Embryonic facial prominence (tissue), 1 donor: Measurements from ENCODE around the gene ACP5.
A peak's percentile ranks its signal among the peaks of the same experiment; 100 is the strongest.
"Not testable (repeated sequence)": the region's sequence is repeated elsewhere in the genome, so short reads cannot be mapped to it uniquely, and the experiment has no call there.

Experiments
- DNase-seq: peaks from one replicate; pipeline ENCODE4 v3.0.0-alpha.2; 2016; ENCODE audit errors: extremely low spot score

Gene ACP5

DNA sequence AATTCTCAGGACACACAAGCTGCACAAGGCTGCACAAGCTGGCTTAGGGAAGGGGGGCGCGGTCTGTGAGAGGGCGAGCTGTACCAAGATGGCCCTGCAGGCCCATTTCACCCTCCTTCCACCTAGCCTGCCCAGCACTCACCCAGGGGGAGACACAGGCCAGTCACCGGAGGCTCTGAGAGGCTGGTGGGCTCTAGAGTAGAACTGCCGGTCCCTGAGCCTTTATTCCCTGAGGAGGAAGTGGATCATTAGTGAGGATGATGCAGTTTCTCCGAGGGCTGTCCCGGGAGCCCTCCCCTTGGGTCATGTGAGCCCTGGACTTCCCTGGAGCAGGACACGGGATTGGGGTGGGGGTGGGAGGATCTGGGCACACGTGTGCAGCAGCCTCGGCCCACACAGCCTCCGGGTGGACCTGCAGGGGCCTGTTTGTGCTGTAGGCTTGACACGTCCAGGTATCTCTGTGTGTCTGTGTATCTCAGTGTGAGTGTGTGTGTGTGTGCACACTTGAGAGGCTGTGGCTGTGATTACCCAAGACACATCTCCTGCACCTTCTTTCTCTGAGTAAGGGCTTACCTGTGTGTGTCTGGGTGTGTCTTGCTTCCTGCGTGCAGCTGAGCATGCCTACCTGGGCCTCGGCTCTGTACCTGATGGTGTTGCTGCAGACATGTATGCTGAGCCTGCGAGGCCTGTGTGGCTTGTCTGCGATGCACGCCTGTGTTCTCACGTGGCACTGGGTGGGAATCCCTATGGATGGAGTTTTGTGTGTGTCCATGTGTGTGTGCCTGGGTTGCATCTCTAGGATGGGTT is at the start of gene ACP5:
Gene ACP5 (minus strand): TSS at position 195 of the 807 bp plus-strand sequence. CDS start 328 bp downstream, outside the sequence.
- no peak for DNase-seq

DNA sequence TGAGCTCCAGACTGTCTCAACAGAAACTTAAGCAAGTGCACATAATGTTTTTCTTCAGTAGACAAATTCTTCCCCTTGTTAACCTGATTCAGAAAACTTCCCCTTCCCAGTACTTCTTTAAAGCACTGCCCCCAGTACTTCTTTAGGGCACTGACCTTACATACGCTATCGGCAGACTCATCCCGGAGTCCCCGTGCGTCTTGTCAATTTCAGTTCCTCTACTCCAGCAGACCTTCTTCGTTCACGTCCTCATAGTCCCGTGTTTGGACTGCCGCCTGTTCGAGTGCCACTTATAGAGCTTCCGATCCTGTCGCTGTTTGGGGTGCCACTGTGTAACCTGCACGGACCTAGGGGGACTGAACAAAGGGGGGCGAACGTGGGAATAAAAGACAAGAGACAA is 48.8 kb upstream of the ACP5 start:
- no peak for DNase-seq

DNA sequence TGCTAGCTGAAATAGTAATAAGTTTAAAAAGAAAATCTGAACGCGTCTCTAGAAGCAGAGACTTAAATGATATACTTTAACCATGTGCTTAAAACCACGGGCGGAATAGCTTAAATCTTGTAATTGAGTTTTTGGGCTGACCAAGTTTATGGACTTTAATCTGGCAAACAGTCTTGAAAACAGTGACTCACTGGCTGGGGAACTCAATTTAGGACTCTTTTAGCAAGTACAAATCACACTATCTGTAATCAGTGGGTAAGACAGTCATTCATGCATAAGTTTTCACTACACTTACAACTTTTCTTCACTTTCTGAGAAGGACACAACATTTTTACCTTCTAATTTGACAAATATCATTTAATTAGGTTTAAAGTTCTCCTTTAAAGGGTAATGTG is 46.6 kb upstream of the ACP5 start:
- no peak for DNase-seq

DNA sequence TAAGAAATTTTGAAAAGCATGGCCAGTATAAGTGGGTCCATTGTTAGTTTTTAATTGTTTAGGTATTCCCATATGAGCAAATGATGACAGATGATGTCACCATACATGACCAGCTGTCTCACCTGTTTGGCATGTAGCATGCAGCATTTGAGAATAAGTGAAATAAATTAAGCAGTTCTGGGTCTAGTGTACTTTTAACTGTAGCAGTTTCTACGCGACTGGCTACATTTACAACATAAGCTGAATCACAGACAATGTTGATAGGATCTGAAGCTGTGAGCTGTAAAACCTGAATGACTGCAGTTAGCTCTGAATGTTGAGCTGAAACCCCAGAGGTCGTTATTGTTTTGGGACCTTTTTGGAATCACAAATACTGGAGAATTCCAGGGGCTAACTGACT is 45.0 kb upstream of the ACP5 start:
- not testable (repeated sequence) for DNase-seq

DNA sequence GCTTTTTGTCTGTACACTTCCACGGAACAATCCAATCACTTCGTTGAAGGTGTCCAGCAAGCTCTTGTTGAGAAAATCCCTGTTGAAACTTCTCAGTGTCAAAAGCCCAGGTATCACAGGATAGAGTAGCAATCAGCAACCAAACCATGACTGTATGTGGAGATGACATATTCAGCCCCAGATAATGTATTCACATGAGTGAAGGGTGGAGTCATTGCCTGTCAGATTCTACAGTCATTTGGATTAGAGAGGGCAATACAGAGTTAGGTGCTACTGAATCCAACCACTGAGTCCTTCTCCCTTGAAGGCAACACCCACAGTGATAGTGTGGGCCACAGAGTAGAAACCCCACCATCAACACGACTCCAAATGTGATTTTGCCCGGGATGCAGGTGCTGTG is 43.1 kb upstream of the ACP5 start:
- no peak for DNase-seq

DNA sequence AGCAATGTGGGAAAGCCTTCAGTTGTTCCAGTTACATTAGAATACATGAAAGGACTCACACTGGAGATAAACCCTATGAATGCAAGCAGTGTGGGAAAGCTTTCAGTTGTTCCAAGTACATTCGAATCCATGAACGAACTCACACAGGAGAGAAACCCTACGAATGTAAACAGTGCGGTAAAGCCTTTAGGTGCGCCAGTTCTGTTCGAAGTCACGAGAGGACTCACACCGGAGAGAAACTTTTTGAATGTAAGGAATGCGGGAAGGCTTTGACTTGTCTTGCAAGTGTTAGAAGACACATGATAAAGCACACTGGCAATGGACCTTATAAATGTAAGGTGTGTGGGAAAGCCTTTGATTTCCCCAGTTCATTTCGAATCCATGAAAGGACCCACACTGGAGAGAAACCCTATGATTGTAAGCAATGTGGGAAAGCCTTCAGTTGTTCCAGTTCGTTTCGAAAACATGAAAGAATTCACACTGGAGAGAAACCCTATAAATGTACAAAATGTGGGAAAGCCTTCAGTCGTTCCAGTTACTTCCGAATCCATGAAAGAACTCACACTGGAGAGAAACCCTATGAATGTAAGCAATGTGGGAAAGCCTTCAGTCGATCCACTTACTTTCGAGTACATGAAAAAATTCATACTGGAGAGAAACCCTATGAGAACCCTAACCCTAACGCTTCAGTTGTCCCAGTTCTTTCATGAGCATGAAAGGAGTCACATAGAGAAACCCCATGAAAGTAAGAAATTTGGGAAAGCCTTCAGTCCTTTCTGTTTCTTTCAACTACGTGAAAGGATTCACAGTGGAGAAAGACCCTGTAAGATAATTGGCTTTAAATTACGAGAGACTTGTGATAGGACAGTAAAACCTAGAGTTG is 40.0 kb upstream of the ACP5 start:
- DNase-seq: no peak

DNA sequence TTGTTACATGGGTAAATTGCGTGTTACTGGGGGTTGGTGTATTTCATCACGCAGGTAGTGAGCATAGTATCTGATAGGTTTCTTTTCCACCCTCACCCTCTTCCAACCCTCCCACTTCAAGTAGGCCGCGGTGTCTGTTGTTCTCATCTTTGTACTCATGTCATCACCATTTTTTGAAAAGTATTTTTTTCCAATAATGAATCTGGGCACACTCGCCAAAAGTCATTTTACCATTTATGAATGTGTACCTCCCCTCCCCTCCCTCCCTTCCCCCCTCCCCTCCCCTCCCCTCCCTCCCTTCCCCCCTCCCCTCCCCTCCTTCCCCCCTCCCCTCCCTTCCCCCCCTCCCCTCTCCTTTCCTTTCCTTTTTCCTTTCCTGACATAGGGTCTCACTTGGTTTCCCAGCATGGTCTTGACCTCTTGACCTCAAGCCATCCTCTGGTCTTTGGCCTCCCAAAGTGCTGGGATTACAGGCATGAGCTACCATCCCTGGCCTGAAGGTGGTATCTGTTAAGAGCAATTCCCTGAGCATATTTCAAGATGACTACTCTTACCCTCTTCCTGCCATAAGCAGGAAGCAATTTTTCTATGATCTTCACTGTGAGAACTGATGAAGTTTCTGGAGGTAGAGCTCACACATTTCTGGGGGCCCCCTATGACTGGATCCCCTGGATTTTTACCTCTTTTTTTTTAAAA is 35.5 kb upstream of the ACP5 start:
- no peak for DNase-seq

DNA sequence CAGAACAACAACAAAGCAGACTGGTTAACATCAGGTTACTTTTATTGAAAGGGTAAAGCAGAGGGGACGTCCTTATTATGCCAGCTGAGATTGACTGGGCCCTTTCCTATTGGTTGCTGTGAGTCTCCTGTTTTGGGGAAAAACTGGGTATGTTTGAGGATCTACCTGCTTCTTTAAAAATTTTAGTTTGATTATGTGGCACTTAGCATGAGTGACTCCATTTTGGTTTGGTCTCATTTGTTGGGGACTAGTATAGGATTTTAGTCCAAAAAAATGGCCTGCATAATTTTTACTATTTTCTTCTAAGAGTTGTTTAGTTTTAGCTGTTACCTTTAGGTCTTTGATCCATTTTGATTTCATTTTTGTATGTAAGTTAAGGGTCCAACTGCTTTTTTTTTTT is 34.3 kb upstream of the ACP5 start:
- no peak for DNase-seq

DNA sequence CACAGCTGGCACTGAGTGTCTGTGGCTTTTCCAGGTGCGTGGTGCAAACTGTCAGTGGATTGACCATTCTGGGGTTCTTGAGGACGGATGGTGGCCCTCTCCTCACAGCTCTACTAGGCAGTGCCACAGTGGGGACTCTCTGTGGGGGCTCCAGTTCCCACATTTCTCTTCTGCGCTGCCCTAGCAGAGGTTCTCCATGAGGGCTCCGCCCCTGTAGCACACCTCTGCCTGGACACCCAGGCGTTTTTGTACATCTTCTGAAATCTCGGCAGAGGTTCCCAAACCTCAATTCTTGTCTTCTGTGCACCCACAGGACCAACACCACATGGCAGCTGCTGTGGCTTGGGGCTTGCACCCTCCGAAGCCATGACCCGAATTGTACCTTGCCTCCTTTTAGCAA is 29.0 kb upstream of the ACP5 start:
- no peak for DNase-seq

DNA sequence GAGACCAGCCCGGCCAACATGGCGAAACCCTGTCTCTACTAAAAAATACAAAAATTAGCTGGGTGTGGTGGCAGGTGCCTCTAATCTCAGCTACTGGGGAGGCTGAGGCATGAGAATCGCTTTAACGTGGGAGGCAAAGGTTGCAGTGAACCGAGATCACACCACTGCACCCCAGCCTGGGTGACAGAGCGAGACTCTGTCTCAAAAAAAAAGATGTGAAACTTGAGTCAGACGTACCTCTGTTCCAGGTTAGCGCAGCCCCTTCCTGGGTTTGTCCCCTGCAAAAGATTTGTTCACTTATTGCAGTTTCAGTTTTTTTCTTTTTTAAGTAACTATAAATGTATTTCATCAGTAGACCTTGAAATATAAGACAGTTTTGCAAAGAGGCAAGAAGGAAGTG is 22.3 kb upstream of the ACP5 start:
- not testable (repeated sequence) for DNase-seq

DNA sequence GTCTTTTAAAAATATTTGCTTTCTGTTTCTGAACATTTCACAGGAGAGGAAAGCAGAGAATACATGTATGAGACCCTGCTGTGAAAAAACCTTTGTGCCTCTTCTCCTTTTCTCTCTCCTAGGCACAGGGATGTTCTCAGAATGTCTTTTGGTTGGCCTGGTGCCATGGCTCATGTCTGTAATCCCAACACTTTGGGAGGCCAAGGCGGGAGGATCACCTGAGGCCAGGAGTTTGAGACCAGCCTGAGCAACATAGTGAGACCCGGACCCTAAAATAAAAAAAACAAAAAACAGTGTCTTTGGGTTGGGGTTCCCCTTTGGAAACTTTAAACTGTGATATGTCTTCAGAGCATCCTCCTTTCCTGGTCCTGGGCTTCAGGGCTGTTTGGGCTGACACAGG is 21.3 kb upstream of the ACP5 start:
- no peak for DNase-seq

DNA sequence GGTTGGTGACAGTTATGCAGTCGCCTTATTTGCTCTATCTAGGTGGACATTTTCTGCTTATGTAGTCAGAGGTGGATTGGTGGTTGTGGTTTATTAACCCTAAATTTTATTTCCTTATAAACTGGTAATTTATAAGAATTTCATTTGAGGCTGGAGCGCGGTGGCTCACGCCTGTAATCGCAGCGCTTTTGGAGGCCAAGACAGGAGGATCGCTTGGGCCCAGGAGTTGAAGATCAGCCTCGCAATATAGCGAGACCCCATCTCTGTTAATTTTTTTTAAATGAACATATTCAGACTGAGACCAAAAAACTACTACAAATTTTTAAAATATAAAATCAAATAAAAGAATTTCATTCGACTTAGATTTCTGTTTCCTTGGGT is 20.6 kb upstream of the ACP5 start:
- DNase-seq: no peak

DNA sequence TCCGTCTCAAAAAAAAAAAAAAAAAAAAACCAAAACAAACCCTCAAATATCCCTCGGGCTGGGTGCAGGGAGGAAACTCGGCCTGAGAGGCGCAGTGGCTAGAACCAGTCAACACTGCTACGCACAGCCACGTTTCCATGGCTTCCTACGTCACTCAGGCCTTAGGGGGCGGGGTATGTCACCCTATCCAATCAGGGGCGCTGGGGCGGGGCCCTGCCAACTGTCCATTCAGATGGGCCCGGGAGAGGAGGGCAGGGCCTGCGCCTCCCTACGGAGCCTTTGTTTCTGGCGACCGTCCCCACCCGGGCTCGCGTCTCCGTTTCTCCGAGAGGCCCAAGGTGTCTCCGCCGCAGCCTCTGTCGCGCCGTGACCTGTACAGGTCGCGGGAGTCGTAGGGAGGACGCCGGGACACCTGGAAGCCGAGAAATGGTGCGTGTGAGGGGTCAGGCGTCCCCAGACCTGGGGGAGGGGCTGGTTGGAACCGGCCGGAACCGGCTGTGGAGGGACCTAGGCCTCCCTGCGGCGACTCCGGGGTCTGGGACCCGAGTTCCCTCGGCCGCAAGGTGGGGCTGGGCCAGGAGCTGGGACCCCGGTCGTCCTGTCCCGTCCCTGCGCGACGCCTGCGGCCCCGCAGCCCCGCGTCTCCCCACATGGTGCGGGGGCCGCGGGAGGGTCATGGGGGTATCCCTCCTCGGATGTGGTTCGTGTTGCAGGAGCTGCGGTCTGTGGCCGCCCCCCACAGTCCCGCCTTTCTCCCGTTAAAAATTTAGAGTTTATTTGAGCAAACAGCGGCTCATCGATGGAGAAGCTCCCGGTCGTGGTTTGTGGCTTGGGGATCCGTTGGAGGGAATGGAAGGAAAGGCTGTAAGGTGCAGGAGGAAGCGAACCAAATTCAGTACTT is 20.0 kb upstream of the ACP5 start, which contains the start of gene ZNF627:
Gene ZNF627 (plus strand): TSS at position 282 of the 901 bp plus-strand sequence. CDS start 145 bp downstream, at position 427.
- peak; percentile 98 for DNase-seq

DNA sequence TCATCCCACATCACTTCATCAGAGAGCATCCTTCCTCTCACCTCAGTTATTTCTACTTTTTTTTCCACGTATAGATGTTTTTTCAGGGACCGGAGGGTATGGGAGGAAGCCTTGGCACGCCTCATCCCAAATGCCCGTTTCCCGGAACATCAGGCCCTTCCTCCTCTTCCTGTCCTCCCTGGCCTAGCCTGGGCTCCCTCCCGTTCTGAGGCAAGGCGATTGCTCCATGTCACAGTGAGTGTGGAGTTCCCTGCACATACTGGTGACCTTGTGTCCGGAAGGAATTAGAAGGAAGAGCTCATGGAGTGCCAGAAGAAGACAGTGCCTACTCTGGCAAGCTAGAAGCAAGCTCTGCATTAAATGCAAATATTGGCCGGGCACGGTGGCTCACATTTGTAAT is 18.7 kb upstream of the ACP5 start:
- no peak for DNase-seq

DNA sequence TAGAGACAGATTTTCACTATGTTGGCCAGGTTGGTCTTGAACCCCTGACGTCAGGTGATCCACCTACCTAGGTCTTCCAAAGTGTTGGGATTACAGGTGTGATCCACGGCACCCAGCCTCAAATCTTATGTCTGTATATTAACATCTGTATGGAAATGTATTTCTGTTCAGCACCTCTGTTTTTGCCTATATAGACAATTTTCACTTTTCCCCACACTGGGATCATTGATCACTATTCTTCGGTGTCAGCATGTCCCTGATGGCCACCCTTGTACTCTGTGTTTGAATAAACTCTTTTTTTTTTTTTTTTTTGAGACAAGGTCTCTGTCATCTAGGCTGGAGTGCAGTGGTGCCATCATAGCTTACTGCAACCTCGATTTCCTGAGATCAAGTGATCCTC is 16.6 kb upstream of the ACP5 start:
- DNase-seq: no peak

DNA sequence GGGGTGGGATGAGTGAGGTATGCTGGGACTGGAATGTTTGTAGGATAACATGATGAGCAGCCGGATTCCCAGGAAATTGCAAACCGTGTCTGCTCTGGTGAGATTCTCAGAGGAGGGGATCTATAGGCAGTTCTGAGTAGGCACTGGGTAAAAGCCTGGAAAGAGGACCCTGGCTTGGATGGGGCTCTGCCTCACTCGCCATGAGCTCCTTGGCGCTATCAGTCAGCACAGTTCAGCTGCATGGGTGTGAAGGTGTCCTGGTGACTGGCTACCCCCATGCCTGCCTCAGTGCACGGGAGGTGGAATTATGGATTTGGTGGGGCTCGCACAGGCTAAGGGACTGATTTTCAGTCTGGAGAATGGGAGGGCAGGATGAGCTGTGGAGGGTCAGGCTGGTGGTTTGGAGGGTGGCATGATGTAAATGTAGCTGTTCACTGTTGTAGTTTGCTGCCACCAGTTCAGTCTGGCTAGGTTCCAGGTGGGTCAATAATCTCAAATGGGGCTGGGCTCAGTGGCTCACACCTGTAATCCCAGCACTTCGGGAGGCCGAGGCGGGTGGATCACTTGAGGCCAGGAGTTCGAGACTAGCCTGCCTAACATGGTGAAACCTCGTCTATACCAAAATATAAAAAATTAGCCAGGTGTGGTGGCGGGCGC is 10.7 kb upstream of the ACP5 start:
- DNase-seq: no peak

DNA sequence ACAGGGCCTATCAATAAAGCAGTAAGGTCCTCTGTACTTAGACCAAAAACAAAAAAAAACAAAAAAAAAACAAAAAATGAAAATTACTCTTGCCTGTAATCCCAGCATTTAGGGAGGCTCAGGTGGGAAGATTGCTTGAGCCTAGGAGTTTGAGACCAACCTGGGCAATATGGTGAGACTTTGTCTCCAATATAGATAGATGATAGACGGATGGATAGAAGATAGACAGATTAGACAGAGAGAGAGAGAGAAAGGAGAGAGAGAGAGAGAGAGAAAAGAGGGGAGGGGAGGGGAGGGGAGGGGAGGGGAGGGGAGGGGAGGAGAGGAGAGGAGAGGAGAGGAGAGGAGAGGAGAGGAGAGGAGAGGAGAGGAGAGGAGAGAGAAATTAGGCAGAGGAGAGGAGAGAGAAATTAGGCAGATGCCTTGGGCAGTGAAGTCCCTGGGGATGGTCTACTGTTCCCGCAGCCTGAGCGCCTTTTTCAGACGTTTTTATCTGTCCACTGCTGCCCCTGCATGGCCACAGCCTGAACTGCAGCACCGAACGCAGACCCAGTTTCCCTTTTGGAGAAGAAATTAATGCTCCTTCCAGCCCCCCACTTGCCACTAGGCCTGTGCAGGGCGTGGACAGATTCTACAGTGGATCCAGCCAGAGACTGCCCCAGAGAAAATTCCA is 10.0 kb upstream of the ACP5 start:
- peak; percentile 39 for DNase-seq

DNA sequence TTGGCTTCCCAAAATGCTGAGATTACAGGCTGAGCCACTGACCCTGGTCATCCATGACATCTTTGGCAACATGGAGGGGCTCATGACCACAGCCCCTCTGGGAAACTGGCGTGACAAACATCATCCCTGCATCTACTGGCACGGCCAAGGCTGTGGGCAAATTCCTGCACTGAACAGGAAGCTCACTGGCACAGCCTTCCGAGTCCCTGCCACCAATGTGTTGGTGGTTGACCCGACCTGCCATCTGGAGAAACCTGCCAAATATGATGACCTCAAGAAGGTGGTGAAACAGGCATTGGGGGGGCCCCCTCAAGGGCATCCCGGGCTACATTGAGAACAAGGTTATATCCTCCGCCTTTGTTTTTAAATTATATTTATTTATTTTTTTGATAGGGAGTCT is 8.9 kb upstream of the ACP5 start:
- DNase-seq: no peak

DNA sequence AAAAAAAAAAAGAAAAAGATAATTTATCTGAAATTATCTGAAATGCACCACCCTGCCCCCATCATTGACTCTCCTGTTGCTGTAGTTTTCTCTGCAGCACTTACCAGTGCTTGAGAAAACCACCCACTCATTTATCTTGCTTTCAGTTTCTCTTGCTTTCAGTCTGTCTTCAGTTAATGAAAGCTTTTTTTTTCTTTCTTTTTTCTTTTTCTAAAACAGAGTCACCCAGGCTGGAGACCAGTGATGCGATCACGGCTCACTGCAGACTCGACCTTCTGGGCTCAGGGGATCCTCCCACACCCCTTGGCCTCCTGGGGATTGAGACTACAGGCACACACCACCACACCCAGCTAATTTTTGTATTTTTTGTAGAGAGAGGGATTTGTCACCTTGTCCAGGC is 4.3 kb upstream of the ACP5 start:
- no peak for DNase-seq

DNA sequence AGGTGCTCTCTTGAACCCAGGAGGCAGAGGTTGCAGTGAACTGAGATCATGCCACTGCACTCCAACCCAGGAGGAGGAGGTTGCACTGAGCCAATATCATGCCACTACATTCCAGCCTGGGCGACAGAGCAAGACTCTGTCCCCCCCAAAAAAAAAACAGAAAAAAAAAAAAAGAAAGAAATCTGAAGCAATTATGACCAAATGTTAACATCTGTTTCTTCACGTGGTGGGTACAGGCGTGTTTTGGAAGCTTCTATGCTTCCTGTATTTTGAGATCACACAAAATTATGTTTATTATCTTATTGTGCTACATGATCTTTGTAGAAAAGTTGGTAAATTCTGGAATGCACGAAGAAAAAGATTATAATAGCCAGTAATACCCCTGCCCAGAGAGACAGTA is 2.7 kb upstream of the ACP5 start:
- DNase-seq: no peak
